Measurements from ENCODE around the gene MAT2A.

- TF ChIP-seq FOXM1 (IDR thresholded peaks at IDR 0.05; ENCODE audit: borderline replicate concordance) (no peak), NFRKB (IDR thresholded peaks at IDR 0.05) (no peak), TARDBP (IDR thresholded peaks at IDR 0.05) (no peak), FOXK2 (IDR thresholded peaks at IDR 0.05) (no peak), ARNT (IDR thresholded peaks at IDR 0.05) (no peak), ZNF384 (IDR thresholded peaks at IDR 0.05) (no peak), BHLHE40 (IDR thresholded peaks at IDR 0.05; ENCODE audit: borderline replicate concordance) (no peak), SP1 (IDR thresholded peaks at IDR 0.05) (no peak), FOXA1 (IDR thresholded peaks at IDR 0.05) (no peak), L3MBTL2 (conservative IDR thresholded peaks at IDR 0.05) (no peak)
- TF ChIP-seq, protein P1, sequence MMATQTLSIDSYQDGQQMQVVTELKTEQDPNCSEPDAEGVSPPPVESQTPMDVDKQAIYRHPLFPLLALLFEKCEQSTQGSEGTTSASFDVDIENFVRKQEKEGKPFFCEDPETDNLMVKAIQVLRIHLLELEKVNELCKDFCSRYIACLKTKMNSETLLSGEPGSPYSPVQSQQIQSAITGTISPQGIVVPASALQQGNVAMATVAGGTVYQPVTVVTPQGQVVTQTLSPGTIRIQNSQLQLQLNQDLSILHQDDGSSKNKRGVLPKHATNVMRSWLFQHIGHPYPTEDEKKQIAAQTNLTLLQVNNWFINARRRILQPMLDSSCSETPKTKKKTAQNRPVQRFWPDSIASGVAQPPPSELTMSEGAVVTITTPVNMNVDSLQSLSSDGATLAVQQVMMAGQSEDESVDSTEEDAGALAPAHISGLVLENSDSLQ (IDR thresholded peaks at IDR 0.05): no peak
Observed at GRCh38 chr2:85593023-85593422, 54.1 kb downstream of the MAT2A start.
